Caco-2 (cell line): ENCODE measurements around the gene GNAQ. TPM values are rescaled to one million over a fixed set of nuclear protein-coding genes. Genes with fewer than 3 reads are reported as not detected.

Source experiments
- BruUV-seq: library from RNA; stranded (reverse); fragments of 400-500 nt; replicated peaks from 2 replicates; lab custom pipeline; 2021; lab: Mats Ljungman, UMichigan
- CTCF ChIA-PET: fragments of 300-600 bp; sonication (Branson Sonifier 250); formaldehyde crosslinking; loops from one replicate; lab custom pipeline; 2022; ENCODE audit warnings: antibody characterized with exemption; lab: Charles Lee
- POLR2A ChIA-PET: fragments of 300-600 bp; sonication (Branson Sonifier 250); formaldehyde crosslinking; loops from one replicate; lab custom pipeline; 2022; ENCODE audit warnings: antibody characterized with exemption; lab: Charles Lee
- DNase-seq, 2 experiments: peaks; one replicate each; pipeline versions ENCODE4 v3.0.0 to v3.0.0-alpha.2; 2020 to 2022
- H3K27me3 ChIP-seq: replicated peaks from 2 replicates; pipeline ENCODE4 v1.6.0; 2011; ENCODE audit warnings: low read length; ENCODE audit not compliant: control insufficient read depth, insufficient read depth
- H3K36me3 ChIP-seq: 2 replicates; pipeline ENCODE4 v1.5.1; 2011; ENCODE audit warnings: low read length; ENCODE audit not compliant: control insufficient read depth, insufficient read depth
- H3K4me1 ChIP-seq: fragments of 250-450 bp; sonication (Bioruptor Pico); 2 replicates; pipeline ENCODE4 v1.5.1; 2020; ENCODE audit warnings: mild to moderate bottlenecking
- H3K4me3 ChIP-seq: 2 replicates; pipeline ENCODE4 v1.5.1; 2011; ENCODE audit warnings: low read depth, mild to moderate bottlenecking, control low read depth, low read length
- H3K9me3 ChIP-seq: fragments of 250-450 bp; sonication (Bioruptor Pico); 2 replicates; pipeline ENCODE4 v1.5.1; 2020; ENCODE audit warnings: mild to moderate bottlenecking, moderate library complexity
- H3K27ac Mint-ChIP-seq: one replicate; pipeline ENCODE4 v1.8.0; 2022; ENCODE audit warnings: mixed read lengths; ENCODE audit not compliant: unreplicated experiment
- H3K27me3 Mint-ChIP-seq: one replicate; pipeline ENCODE4 v1.8.0; 2022; ENCODE audit warnings: mixed read lengths; ENCODE audit not compliant: insufficient read depth, unreplicated experiment
- H3K36me3 Mint-ChIP-seq: one replicate; pipeline ENCODE4 v1.8.0; 2022; ENCODE audit warnings: mild to moderate bottlenecking, mixed read lengths; ENCODE audit not compliant: insufficient read depth, unreplicated experiment
- H3K4me1 Mint-ChIP-seq: one replicate; pipeline ENCODE4 v1.8.0; 2022; ENCODE audit warnings: low read depth, mixed read lengths; ENCODE audit not compliant: unreplicated experiment
- H3K4me3 Mint-ChIP-seq: one replicate; pipeline ENCODE4 v1.8.0; 2022; ENCODE audit warnings: mild to moderate bottlenecking, moderate library complexity, mixed read lengths; ENCODE audit not compliant: unreplicated experiment
- H3K9me3 Mint-ChIP-seq: one replicate; pipeline ENCODE4 v1.8.0; 2022; ENCODE audit warnings: mixed read lengths; ENCODE audit not compliant: unreplicated experiment
- intact Hi-C: fragments of 100-400 bp; cut with micrococcal nuclease; formaldehyde crosslinking; loops from one replicate; pipeline ENCODE4 v1.10.0; 2022; ENCODE audit not compliant: unreplicated experiment
- total RNA-seq: library from RNA; stranded (reverse); gene quantifications from 2 replicates; pipeline ENCODE4 v1.2.3, GENCODE V29; 2022
- TF ChIP-seq, protein P1 (sequence below), 2 experiments: fragments of 200-600 bp in 1 of 2; IDR thresholded peaks; 1 replicate in 1 of 2; 2 replicates in 1 of 2; pipeline versions ENCODE4 v1.5.1 to v1.8.0; 2011 to 2022; ENCODE audit warnings: antibody characterized with exemption in 1 of 2, control low read depth in 1 of 2, inconsistent platforms in 1 of 2, low read depth in 1 of 2, low read length in 1 of 2, mild to moderate bottlenecking in 1 of 2, moderate library complexity in 1 of 2; ENCODE audit not compliant: insufficient read depth in 1 of 2, severe bottlenecking in 1 of 2, unreplicated experiment in 1 of 2

The GNAQ gene
- total RNA-seq, 1 experiment from 2014 or later = 10.1 TPM

DNA sequence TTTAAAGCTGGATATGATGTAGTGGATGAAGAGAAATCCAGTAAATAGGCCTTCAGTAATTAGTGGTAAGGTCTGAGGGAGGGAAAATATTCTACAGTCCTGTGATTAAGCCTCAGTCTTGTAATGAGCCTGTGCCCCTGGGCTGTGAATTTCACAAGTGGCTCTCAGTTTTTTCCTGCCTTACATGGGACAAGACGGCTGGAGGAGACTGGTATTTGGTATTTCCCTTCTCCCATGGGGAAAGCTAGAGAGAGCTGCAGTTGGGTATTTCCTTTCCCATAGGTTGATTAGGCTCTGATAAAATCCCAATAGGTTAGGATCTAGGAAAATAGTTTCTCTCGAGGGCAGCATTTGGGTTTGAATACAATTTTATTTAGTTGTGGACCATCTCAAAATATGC lies 321.3 kb downstream of the GNAQ start:
- BruUV-seq = no TSS peak
- no peaks in the 10 kb centered on the region for H3K4me1 ChIP-seq
- POLR2A ChIA-PET = no interaction called here

DNA sequence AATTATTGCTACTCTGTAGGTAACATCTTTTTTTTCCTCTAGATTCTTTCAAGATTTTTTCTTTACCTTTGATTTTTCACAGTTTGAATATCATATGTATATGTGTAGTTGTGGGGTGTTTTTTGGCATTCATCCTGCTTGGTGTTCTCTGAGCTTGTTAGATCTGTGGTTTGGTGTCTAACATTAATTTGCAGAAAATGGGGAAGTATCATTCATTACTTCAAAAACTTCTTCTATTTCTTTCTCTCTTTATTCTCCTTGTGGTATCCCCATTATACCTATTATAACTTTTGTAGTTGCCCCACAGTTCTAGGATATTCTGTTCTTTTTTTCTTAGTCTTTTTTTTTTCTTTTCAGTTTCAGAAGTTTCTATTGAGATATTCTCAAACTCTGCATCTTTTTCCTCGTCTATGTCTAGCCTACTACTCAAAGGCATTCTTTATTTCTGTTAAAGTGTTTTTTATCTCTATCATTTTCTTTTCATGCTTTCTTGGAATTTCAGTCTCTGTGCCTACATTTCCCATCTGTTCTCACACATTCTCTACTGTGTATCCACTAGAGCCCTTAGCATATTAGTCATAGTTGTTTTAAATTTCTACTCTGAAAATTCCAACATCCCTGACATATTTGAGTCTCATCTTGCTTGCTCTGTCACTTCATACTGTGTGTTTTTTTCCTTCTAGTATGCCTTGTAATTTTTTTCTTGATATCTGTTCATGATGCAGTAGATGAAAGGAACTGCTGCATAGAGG lies 323.4 kb downstream of the GNAQ start:
- POLR2A ChIA-PET = no interaction called here
- Mint-ChIP-seq H3K4me1 (no peaks in the 10 kb centered on the region), H3K27me3 (no peaks in the 10 kb centered on the region), H3K9me3 (no peaks in the 10 kb centered on the region), H3K4me3 (no peak overlapping the region), H3K36me3 (no peaks in the 10 kb centered on the region), H3K27ac (no peak overlapping the region)
- no peak for DNase-seq
- intact Hi-C loops = no loop called here
- Histone ChIP-seq H3K4me1 (no peaks in the 10 kb centered on the region), H3K27me3 (no peaks in the 10 kb centered on the region), H3K4me3 (no peak overlapping the region), H3K36me3 (no peaks in the 10 kb centered on the region), H3K9me3 (no peaks in the 10 kb centered on the region)
- CTCF ChIA-PET = no interaction called here
- BruUV-seq = no TSS peak
- TF ChIP-seq, protein P1, sequence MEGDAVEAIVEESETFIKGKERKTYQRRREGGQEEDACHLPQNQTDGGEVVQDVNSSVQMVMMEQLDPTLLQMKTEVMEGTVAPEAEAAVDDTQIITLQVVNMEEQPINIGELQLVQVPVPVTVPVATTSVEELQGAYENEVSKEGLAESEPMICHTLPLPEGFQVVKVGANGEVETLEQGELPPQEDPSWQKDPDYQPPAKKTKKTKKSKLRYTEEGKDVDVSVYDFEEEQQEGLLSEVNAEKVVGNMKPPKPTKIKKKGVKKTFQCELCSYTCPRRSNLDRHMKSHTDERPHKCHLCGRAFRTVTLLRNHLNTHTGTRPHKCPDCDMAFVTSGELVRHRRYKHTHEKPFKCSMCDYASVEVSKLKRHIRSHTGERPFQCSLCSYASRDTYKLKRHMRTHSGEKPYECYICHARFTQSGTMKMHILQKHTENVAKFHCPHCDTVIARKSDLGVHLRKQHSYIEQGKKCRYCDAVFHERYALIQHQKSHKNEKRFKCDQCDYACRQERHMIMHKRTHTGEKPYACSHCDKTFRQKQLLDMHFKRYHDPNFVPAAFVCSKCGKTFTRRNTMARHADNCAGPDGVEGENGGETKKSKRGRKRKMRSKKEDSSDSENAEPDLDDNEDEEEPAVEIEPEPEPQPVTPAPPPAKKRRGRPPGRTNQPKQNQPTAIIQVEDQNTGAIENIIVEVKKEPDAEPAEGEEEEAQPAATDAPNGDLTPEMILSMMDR (IDR thresholded peaks at IDR 0.05; ENCODE audit: insufficient read depth in 1 of 2, low read depth in 1 of 2, low read length in 1 of 2, severe bottlenecking in 1 of 2, unreplicated experiment in 1 of 2) = no peak

More for the DNA sequence above, 321.3 kb downstream of the GNAQ start:
- TF ChIP-seq, protein P1 (IDR thresholded peaks at IDR 0.05; ENCODE audit: insufficient read depth in 1 of 2, low read depth in 1 of 2, low read length in 1 of 2, severe bottlenecking in 1 of 2, unreplicated experiment in 1 of 2) = no peak
- Histone ChIP-seq H3K36me3 (no peaks in the 10 kb centered on the region), H3K4me3 (no peak overlapping the region), H3K27me3 (no peaks in the 10 kb centered on the region), H3K9me3 (no peaks in the 10 kb centered on the region)
- DNase-seq = no peak
- no peak overlapping the region for H3K4me3 Mint-ChIP-seq
- H3K4me1 Mint-ChIP-seq = no peaks in the 10 kb centered on the region
- CTCF ChIA-PET = no interaction called here
- H3K36me3 Mint-ChIP-seq = no peaks in the 10 kb centered on the region
- no peak overlapping the region for H3K27ac Mint-ChIP-seq
- no peaks in the 10 kb centered on the region for H3K9me3 Mint-ChIP-seq
- no peaks in the 10 kb centered on the region for H3K27me3 Mint-ChIP-seq
- intact Hi-C loops = no loop called here

DNA sequence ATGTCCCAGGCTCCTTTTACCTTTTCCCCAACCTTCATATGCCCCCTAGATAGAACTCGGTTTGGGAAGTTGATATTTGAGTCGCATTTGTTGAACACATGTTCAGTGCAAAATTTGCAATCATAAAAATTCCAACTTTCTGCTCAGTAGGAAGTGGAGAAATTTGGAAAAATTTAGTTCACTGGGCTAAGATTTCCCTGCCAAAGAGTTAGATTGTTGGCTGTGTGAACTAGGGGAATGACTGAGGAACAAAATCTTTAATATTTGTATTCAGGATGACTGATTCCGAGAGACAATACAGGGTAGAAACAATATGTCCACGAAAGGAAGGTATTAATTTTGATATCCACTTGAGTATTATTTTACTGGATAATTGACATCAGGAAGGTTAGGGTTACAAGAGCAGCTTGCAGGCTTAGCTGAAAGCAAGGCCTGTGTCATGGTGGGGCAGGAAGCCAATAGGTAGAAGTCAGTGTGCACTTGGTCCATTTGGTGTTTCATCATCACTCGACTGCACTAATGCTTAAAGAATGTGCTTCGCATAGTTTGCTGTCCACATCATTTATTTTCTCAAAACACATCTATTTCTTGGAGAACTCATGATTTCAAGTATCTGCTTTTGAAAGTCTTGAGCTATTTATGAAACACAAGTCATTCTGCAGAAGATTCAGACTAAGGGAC lies 324.1 kb downstream of the GNAQ start:
- Mint-ChIP-seq H3K36me3 (no peaks in the 10 kb centered on the region), H3K4me1 (no peaks in the 10 kb centered on the region), H3K9me3 (no peaks in the 10 kb centered on the region), H3K27me3 (no peaks in the 10 kb centered on the region), H3K27ac (no peak overlapping the region), H3K4me3 (no peak overlapping the region)
- H3K4me1 ChIP-seq = no peaks in the 10 kb centered on the region
- no peak for DNase-seq
- ChIA-PET POLR2A (no interaction called here), CTCF (no interaction called here)
- no peaks in the 10 kb centered on the region for H3K9me3 ChIP-seq
- no peaks in the 10 kb centered on the region for H3K27me3 ChIP-seq
- TF ChIP-seq, protein P1 (IDR thresholded peaks at IDR 0.05; ENCODE audit: insufficient read depth in 1 of 2, low read depth in 1 of 2, low read length in 1 of 2, severe bottlenecking in 1 of 2, unreplicated experiment in 1 of 2) = no peak
- BruUV-seq = no TSS peak
- H3K4me3 ChIP-seq = no peak overlapping the region
- intact Hi-C loops = no loop called here
- H3K36me3 ChIP-seq = no peaks in the 10 kb centered on the region
